ENCODE measurements around the gene PTPRR.

The PTPRR gene

DNA sequence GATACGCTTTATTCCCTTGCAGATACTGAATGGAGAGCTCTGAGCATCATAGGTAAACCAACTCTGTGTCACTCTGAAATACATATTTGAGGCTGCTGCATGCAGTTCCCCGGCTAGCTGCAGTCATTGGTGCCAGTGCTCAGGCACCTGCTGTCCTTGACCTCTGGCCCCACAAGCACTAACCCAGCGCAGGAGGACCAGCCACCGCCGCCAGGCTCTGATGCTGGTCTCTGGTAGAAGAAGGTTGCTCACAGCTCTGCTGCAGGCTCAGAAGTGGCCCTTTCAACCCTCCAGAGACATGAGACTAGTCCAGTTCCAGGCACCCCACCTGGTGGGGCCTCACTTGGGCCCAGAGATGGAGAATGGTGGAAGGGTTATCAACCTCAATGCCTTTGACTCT, 248.8 kb downstream of the PTPRR start:
- DNase-seq: no peak

DNA sequence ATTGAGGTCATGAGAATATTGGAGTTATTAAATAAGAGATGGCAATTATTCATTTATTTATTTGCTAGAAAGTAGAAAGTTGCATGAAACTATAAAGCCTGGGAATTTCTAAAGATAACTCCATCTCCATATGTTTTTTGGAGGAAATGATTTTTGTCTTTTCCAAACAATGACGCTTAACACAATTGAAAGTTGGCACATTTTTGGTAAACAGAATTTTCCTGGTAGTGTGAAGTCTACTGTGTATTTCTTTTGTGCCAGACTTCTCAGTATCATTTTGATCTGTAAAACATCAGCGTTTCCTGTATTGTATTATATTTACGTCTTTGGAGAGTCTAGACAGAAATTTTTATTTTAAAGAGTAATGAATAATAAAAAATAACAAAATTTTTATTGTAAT, 249.6 kb downstream of the PTPRR start:
- no peak for DNase-seq

DNA sequence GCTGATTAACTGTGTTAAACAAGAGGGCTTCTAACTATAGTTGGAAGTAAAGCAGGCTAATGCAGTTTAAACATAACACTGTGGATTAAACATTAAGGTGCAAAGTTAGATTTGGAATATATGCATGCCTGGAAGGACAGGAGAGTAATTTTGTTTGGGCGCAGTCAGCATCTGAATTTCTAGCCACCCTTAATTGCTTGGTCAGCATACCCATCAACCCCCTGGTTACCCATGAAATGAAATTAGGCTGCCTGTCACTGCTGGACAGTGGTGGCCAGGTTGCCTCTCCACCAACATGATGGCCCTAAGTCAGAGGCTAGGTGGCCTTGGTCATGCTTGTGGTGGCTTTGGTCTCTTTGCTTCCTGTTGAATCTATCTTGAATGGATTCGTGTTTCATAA, 253.3 kb downstream of the PTPRR start:
- DNase-seq: no peak

DNA sequence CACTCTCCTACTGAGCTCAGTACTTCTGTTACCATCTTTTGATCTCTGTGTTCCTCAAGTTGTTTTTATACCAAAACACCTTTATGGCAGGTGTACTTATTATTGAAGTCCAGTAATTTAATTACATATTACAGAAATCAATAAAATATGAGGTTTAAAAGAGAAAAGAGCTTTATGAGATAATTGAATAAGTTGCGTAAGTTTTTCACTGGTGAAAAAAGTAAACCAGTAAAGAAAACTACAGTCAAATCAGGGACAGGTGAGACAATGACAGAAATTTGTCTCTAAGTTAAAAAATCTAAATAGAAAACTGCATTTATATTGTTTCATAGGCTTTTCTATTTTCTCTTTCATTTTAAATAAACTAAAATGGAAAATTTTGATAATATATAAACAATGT, 254.2 kb downstream of the PTPRR start:
- no peak for DNase-seq

DNA sequence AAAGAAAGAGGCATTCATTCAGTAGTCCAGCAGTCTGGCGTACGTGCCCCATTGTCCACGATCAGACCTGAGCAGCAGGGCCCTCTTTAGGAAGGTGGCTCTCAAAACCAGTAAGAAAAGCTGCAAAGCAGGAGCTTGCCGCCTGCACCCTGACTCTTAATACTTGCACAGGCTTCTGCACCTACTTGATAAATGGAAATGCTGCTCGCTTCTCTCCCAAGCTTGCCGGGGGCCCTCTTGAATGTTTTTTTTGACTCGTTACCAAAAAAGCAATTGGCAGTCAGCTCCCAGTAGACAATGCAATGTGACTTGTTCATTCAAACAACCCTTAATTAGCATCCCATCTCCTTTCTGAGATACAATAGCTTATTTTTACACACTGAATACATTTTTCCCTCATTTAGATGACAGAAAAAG, 256.1 kb downstream of the PTPRR start:
- no peak for DNase-seq

DNA sequence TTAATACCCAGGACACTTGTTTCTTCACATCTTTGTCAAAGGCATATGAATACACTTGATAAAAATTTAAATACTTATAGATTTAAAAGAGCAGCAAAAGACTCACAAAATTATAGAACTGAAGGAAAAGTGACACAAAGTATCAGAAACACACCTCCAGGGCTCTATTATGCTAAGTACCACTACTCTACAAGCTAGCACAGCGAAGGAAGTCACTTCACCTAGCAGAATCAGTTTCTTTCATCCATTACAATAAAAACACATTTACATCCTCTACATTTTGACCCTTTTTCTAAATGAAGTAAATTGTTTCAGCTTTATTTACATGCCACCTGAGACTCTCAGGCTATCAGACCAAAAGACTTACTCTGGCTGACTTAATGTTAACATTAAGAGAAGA, 256.7 kb downstream of the PTPRR start:
- no peak for DNase-seq

DNA sequence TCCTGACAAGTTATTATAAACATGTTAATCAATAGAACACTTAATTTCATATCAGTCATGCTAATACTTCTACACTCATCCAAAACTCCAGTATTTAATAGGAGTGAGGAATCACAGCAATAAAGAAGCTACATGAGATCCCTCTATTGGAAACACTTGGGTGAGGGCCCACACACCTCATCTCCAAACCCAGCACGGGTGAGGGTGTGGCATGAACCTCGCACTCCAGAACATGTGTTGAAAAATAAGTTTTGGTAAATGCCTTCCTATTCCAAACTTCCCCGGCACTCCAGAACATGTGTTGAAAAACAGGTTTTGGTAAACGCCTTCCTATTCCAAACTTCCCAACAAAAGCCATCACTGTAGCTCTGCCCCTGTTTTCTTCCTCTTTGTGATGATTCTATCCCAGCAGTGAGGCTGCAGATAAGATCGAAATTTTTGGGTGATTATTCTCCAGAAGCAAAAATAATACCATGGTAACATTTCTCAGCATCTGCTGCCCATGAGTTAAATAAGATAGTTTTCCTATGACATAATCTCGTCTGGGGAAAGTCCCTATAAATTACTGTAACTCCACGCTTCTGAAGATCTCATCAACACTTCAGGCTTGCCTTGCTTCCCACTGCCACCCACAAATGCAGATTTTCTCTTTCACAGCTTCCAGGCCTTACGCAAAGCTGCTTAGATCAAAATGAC, 258.9 kb downstream of the PTPRR start:
- DNase-seq: no peak

DNA sequence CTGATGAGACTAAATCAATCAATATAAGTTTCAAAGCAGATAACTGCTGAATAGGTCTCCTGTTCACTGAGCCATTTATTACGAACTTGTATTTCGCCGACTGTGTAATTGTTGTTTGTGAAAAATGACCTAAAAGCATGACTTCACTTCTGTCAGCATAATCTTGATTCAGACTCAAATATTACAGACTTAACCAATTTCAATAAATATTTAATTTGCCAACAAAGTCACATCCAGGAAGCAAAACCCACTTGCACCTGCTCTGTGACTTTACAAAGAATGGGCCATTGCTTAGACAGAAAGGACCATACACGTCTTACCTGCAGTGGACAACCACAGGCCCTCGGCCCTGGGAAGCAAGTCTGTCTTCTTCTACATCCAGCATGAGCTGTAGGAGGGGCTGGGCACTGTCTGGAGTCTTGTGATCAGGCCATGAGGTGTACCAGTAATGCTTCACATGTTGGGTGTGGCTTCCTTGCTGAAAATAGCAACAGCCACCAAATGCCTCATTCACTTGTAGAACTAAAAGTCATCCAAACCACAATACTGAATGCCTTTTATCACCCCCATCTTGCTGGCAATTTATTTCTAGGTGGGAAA, 259.8 kb downstream of the PTPRR start:
- DNase-seq: no peak

DNA sequence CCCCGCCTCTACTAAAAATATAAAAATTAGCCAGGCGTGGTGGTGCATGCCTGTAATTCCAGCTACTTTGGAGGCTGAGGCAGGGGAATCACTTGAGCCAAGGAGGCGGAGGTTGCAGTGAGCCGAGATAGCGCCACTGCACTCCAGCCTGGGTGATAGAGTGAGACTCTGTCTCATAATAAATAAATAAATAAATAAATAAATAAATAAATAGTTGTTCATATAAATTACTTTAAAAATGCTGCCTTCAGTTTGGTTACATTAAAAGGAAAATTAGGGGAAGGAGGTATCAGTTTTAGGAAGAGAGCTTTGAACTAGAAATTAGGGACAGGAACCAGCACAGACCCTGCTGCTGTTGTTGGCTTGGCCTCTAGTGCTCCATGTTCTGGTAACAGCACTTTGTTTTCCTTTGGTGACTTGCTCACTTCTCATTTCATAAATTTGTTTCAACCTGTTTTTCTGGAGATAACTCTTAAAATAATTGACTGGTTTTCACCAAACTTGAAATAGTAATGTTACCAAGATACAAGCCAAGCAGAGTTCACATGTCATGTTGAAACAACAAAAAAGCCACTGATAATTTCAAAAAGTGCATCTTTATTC, 260.4 kb downstream of the PTPRR start:
- no peak for DNase-seq

DNA sequence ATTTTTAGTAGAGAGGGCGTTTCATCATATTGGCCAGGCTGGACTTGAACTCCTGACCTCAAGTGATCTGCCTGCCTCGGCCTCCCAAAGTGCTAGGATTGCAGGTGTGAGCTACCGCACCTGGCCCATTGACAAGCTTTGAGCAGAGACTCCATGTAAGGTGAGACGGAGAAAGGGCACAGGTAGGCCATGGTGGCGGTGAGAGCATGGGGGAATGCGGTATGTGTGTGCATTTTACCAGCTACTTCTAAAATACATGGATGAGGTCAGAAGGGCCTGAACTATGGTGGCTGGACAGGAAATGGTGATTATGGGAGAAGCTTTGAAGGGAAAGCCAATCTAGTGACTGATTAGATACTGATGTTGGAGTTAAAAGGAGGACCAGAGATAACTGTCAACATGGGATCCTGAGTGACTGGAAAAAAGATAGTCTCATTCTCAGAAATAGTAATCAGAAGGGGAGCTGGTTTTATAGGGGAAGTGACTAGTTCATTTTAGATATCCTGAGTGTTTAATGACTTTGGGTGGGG, 261.4 kb downstream of the PTPRR start:
- no peak for DNase-seq

DNA sequence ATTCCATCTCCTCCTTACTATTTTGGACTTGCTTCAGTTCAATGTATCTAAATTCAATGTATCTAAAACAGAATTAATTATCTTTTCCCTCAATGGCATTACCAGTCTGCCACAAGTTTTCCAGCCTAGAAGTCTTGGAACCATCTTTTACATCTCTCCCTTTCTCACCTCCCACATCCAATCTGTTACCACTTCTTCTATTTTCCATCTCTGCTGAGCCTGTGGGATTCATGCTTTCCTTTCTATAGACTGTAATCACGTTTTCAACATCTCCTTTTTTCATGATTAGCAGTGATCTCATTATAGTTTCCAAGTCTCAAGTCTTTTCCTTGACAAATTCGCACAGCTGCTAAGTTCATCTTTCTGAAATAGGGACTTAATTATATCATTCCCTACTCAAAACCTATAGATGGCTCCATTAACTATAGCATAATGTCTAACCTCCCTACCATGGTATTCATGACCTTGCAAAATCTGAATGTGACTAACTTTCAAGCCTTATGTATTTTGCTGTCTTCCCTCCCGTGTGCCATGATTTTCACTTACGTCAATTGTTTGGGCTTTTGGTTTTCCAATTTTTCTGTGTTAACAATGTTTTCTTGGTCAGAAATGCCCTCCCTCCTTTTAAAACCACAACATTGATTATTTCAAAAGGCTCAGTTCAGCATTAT, 262.8 kb downstream of the PTPRR start:
- DNase-seq: no peak

DNA sequence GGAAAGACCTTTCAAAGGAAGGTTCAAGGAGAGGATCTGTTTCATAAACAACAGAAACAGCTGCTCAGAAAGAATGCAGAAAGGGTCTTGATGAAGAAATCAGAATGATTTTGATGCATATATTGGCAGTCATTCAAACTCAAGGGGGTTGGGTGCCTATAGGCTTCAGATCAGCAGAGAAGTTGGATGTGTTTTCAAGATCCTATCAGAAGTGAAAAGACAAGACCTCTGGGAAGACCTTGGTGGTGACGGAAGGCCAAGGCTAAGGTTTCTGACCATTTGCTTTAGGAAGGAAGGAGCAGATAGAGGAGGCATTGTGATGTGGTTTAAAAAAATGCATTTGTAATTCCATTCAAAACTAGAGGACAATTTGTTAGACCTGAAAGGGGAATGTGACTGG, 268.1 kb downstream of the PTPRR start:
- DNase-seq: no peak

DNA sequence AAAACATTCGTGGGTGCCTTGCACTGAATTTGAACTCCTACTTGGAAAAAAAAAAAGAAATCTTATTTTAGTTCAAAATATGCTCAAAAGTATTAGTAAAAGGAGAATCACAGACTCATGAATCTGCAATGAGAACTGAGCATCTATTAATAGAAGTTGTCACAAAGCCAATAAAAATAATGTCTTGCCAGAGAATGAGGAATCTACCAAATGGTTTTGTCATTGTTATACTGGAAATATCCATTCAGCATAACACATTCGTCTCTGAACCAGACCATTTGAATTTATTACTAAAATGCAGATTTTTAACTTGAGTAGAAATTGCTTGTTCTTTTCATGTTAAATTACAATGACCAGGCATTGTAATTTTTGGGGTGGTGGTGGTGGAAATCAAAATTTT, 271.7 kb downstream of the PTPRR start:
- no peak for DNase-seq

DNA sequence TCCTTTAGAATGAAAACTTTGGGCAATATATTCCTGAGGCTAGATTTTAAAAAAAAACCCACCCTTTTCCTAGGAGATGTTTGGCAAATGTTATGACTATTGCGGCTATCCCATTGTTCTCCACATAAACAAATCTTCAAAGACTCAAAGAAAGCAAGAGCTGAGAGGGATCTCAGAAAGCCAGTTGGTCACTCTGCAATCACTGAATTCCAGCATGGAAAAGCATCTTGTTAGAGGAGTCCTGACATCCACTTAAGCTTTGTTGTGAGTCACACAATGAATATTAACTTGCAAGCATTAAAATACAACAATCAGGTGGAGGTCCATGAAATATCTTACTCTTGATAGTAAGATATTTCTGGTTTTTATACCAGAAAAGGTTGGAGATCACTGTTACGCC, 272.3 kb downstream of the PTPRR start:
- DNase-seq: no peak

DNA sequence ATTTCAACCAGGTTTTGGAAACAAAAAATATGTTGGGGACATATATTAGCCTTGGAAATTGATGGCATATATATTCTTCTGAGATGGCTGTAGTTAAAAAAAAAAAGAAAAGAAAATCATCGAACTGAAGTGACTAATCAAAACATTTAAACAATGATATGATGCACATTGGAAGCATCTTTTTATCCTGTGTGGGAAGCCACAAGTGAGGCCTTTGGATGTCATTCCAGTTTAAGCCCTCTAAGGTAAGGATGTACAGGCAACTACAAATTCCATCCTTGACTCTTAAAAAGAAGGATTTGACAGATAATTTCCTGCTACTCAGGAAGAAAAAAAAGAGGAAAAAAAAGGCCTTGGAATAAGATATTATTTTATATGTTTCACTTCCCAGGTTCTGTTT, 273.7 kb downstream of the PTPRR start:
- DNase-seq: no peak

DNA sequence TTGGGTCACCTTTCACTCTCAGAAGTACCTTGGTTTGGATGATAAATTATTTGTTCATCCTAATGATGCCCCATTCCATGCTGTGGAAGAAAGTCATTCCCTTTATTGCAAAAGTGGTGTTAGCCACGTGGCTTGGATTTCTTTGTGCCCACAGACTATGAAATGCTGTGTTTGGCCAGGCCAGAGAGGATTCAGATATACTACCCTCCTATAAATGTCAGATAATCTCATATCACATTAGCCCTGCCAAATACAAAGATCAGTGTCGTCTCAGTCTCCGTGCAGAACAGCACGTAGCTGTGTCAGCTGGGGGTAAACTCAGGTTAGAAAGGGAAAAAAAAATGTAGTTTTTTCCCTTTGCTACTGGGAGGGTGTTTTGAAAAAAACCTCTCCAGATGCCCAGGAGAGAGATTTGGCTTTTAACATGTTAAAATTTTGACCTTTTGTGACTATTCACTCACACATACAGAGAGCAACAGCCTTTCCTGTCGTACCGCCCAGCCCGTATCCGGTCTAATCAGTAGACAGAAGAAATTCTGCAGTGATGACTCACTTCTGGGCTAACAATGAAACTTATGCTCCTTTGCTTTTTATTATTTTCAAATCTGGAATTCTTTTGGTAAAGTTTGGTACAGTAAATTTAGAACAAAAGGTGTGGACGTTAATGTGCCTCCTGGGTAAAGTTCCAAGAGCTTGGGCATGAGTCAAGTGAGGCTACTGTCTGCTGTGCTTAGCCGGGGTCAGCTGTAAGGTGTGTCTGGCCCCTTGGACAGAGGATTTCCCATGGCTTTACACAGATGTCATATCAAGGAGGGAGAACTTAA, 274.8 kb downstream of the PTPRR start:
- no peak for DNase-seq

DNA sequence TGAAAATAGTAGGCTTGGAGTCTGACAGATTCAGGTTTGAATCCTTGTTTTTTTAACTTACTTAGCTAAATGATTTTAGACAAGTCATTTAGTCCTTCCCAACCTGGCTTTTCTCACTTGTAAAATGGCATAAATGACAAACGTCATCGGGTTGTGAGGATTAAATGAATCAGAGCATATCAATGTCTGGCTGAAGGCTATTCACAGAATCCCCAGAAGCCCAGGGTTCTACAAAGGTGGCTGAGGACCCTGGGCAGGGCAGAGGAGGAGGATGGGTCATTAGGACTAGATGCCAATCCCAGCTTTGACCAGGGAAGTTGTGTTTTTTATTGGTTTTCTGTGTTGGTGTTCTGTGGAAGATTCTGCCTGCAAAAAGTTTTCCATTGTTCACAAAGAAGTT, 275.7 kb downstream of the PTPRR start:
- no peak for DNase-seq

DNA sequence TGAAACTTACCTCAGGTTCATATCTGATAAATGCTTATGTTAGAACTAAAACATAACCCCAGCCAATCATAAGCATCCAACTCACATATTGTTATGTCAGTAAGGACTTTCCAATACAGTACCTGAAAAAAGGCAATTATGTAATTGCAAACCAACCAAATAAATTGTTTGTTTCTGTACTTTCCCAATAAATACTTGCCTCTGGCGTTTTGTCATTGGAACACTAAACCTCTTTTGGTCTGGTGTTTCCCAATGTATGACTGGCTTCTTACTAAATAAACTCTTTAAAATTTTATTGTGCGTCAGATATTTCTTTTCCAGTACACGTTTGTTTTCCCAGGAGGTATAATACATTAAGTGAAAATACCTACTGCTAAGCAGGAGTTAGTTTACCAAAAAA, 276.6 kb downstream of the PTPRR start:
- DNase-seq: no peak

DNA sequence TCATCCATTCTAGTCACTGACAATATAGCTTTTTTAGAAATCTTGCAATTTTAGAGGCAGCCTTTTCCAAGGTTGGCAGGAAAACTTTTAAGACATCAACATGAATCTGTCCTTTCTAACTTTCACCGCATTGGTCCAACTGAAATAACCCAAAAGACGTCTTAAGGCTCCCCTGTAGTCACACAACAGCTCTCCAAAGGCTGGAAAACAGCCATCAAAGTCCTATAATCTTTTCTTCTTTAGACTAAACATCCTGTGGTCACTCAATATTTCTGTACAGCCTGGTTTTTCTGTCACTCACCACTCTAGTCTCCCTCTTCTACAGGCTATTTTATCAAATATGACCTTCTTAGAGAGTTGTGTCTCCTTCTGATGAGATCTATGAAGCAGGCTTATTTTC, 278.8 kb downstream of the PTPRR start:
- no peak for DNase-seq

DNA sequence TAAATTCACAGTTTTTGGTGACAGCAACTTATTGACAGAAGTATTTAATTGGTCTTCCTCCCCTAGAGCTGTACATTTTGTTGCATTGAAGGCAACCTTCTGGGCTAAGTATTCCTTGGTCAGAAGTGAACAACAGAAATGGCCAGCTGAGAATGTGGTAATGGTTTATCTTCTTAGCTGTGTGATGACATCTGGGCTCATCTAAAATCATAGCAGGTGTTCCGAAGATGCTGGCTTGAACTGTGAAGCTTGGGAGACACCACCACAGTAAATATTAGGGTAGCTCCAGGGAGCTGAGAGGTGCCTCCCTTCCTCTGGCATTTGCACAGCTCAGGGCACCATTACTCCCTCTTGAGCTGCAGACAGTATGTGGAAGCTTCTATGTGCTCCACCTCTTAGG, 279.6 kb downstream of the PTPRR start:
- no peak for DNase-seq

DNA sequence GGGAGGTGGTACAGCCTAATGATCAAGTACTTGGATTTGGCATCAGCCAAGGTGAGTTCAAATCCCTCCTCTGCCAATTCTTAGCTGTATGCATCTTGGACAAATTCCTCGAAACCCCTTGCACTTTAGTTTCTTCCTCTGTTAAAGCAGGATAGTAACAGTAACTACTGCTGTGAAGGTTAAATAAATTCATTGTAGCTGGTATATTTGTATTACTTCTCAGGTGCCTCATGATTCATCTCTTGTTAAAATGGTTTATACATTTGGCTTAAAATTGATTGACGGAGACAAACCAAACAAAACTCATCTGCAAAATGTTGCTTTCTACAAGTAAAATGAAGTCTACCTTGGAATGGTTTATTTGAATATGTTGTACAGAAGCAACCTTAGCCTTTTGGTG, 281.0 kb downstream of the PTPRR start:
- no peak for DNase-seq

DNA sequence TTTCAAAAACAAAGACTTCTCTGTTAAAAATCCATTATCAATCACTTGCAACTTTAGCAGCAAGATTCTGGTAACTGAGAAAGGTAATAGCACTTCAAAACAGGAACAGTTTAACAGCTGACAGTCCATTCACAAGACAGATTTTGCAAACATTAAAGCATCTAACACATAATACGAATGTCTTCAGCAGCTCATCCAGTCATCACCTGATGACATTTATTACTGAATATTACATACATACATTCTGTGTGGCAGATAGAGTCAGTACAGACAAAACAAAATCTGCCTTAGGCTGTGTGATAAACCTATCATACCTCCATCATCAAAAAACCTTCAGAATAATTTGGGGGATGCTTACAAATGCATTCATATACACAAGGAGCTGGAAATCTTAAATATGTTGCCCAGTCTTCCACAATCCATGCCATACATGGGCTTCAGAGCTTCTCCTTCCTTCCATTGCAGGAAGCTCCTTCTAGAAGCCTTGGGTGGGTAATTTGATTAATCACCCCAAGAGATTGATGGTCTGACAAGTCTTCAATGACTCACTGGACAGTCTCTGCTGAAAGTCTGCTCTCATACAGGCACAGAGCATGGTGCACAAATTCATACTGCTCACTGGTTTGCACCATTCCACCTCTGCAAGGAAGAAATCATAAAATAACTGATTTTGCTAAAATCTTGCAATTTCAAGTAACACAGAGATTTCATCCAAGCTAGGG, 281.7 kb downstream of the PTPRR start:
- no peak for DNase-seq
